Liver (tissue), 9 donors: ENCODE results near the gene ZDHHC11. TPM values are rescaled to one million over a fixed set of nuclear protein-coding genes. Genes with fewer than 3 reads are reported as not detected.

ENCODE experiments used
- DNase-seq: peaks from one replicate; pipeline ENCODE4 v3.0.0-alpha.2; 2017; ENCODE audit warnings: low spot score
- H3K27ac ChIP-seq, 2 donors: one replicate each; pipeline ENCODE4 v1.7.0; 2013; ENCODE audit warnings: inconsistent platforms in 2 of 2, low read length in 2 of 2, control low read depth in 1 of 2, low read depth in 1 of 2, mild to moderate bottlenecking in 1 of 2
- H3K27me3 ChIP-seq, 4 donors: one replicate each; pipeline versions ENCODE4 v1.6.1 to v1.7.0; 2013; ENCODE audit warnings: low read length in 3 of 4, inconsistent platforms in 1 of 4, mild to moderate bottlenecking in 1 of 4, moderate library complexity in 1 of 4; ENCODE audit not compliant: control insufficient read depth in 4 of 4, insufficient read depth in 4 of 4
- H3K36me3 ChIP-seq, 4 donors: one replicate each; pipeline versions ENCODE4 v1.6.1 to v1.7.0; 2013; ENCODE audit warnings: low read length in 3 of 4, mild to moderate bottlenecking in 3 of 4, low read depth in 1 of 4, moderate library complexity in 1 of 4; ENCODE audit not compliant: control insufficient read depth in 4 of 4, insufficient read depth in 3 of 4
- H3K4me1 ChIP-seq, 4 donors: one replicate each; pipeline versions ENCODE4 v1.6.1 to v1.7.0; 2013; ENCODE audit warnings: low read length in 3 of 4, mild to moderate bottlenecking in 3 of 4, moderate library complexity in 1 of 4; ENCODE audit not compliant: control insufficient read depth in 4 of 4, insufficient read depth in 4 of 4
- H3K4me3 ChIP-seq, 3 donors: one replicate each; pipeline versions ENCODE4 v1.6.1 to v1.7.0; 2013; ENCODE audit warnings: low read length in 3 of 3, control low read depth in 1 of 3, low read depth in 1 of 3, mild to moderate bottlenecking in 1 of 3
- H3K9ac ChIP-seq, 2 donors: one replicate each; pipeline ENCODE4 v1.7.0; 2013; ENCODE audit warnings: low read length in 2 of 2, mild to moderate bottlenecking in 2 of 2, moderate library complexity in 2 of 2, control low read depth in 1 of 2, low read depth in 1 of 2
- H3K9me3 ChIP-seq, 4 donors: one replicate each; pipeline versions ENCODE4 v1.6.1 to v1.7.0; 2013; ENCODE audit warnings: low read length in 3 of 4; ENCODE audit not compliant: control insufficient read depth in 4 of 4
- ATF3 ChIP-seq: IDR thresholded peaks from 2 replicates; pipeline ENCODE4 v1.6.1; 2016; ENCODE audit warnings: antibody characterized with exemption
- EGR1 ChIP-seq, 2 donors: IDR thresholded peaks; 2 replicates each; pipeline ENCODE4 v1.6.1; 2016 to 2018; ENCODE audit warnings: antibody characterized with exemption in 2 of 2, low read depth in 2 of 2
- FOXA1 ChIP-seq: IDR thresholded peaks from 2 replicates; pipeline ENCODE4 v1.6.1; 2016; ENCODE audit warnings: antibody characterized with exemption
- FOXA2 ChIP-seq: IDR thresholded peaks from 2 replicates; pipeline ENCODE4 v1.6.1; 2016; ENCODE audit warnings: antibody characterized with exemption
- GABPA ChIP-seq, 2 donors: IDR thresholded peaks in 1 of 2; conservative IDR thresholded peaks in 1 of 2; 2 replicates each; pipeline ENCODE4 v1.6.1; 2016; ENCODE audit warnings: antibody characterized with exemption in 2 of 2, mild to moderate bottlenecking in 1 of 2, moderate library complexity in 1 of 2
- HNF4G ChIP-seq: IDR thresholded peaks from 2 replicates; pipeline ENCODE4 v1.6.1; 2016; ENCODE audit warnings: antibody characterized with exemption
- JUND ChIP-seq, 2 donors: IDR thresholded peaks; 2 replicates each; pipeline ENCODE4 v1.6.1; 2016; ENCODE audit warnings: antibody characterized with exemption in 2 of 2
- NR2F2 ChIP-seq: IDR thresholded peaks from 2 replicates; pipeline ENCODE4 v1.6.1; 2016; ENCODE audit warnings: antibody characterized with exemption
- RAD21 ChIP-seq, 2 donors: IDR thresholded peaks; 2 replicates each; pipeline ENCODE4 v1.6.1; 2016; ENCODE audit warnings: antibody characterized with exemption in 2 of 2, mild to moderate bottlenecking in 2 of 2
- REST ChIP-seq: IDR thresholded peaks from 2 replicates; pipeline ENCODE4 v1.6.1; 2016; ENCODE audit warnings: antibody characterized with exemption, mild to moderate bottlenecking
- RXRA ChIP-seq, 2 donors: IDR thresholded peaks; 2 replicates each; pipeline ENCODE4 v1.6.1; 2017 to 2018; ENCODE audit warnings: antibody characterized with exemption in 2 of 2, mild to moderate bottlenecking in 1 of 2
- SP1 ChIP-seq: IDR thresholded peaks from 2 replicates; pipeline ENCODE4 v1.6.1; 2018; ENCODE audit warnings: antibody characterized with exemption, mild to moderate bottlenecking
- TAF1 ChIP-seq: conservative IDR thresholded peaks from 2 replicates; pipeline ENCODE4 v1.6.1; 2016; ENCODE audit warnings: antibody characterized with exemption, mild to moderate bottlenecking
- YY1 ChIP-seq: IDR thresholded peaks from 2 replicates; pipeline ENCODE4 v1.6.1; 2016; ENCODE audit warnings: antibody characterized with exemption, mild to moderate bottlenecking
- ZBTB33 ChIP-seq: IDR thresholded peaks from 2 replicates; pipeline ENCODE4 v1.6.1; 2016; ENCODE audit warnings: antibody characterized with exemption
- WGBS: extraction: QIAGEN DNeasy Blood & Tissue Kit; methylation state at CpG from one replicate; pipeline ENCODE4 v1.1.7; 2013; 5-methylcytosine and 5-hydroxymethylcytosine counted together
- polyA plus RNA-seq, 2 donors: library from polyadenylated mRNA; stranded (reverse) in 1 of 2; unstranded in 1 of 2; fragments of 200-250 nt in 1 of 2; fragments of >200 nt in 1 of 2; fragmentation: Nextera tagmentation in 1 of 2; extraction: Ambion mirVana in 1 of 2; gene quantifications; one replicate each; pipeline versions ENCODE4 v1.2.1 to v1.2.3, GENCODE V29; 2013 to 2015
- total RNA-seq, 2 donors: library from RNA; depleted of rRNA; stranded (reverse); fragments of >200 nt; gene quantifications; one replicate each; pipeline ENCODE4 v1.2.3, GENCODE V29; 2014
- TF ChIP-seq, protein P1 (sequence below): IDR thresholded peaks from 2 replicates; pipeline ENCODE4 v1.6.1; 2016; ENCODE audit warnings: antibody characterized with exemption
- TF ChIP-seq, protein P2 (sequence below): fragments of 150-350 bp; IDR thresholded peaks from 2 replicates; pipeline ENCODE4 v1.5.1; 2017; ENCODE audit warnings: improper control_type of control experiment, low read depth, low read length; ENCODE audit not compliant: missing input control
- donor health status: healthy.
- donor health status: healthy.
- donor health status: healthy.
- donor health status: healthy.
- donor health status: healthy.

ZDHHC11 gene
- total and polyA plus RNA-seq, 4 donors, result 0.93 to 3.2 (median 1.3) TPM

GRCh38 chr5:858726-859125, 7.9 kb upstream of the ZDHHC11 start:
- TF ChIP-seq, protein P1, sequence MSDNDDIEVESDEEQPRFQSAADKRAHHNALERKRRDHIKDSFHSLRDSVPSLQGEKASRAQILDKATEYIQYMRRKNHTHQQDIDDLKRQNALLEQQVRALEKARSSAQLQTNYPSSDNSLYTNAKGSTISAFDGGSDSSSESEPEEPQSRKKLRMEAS, result no peak
- TF ChIP-seq RAD21 (IDR thresholded peaks at IDR 0.05), result no peak
- no peak for TF ChIP-seq REST
- no peak for TF ChIP-seq TAF1
- TF ChIP-seq, protein P2, sequence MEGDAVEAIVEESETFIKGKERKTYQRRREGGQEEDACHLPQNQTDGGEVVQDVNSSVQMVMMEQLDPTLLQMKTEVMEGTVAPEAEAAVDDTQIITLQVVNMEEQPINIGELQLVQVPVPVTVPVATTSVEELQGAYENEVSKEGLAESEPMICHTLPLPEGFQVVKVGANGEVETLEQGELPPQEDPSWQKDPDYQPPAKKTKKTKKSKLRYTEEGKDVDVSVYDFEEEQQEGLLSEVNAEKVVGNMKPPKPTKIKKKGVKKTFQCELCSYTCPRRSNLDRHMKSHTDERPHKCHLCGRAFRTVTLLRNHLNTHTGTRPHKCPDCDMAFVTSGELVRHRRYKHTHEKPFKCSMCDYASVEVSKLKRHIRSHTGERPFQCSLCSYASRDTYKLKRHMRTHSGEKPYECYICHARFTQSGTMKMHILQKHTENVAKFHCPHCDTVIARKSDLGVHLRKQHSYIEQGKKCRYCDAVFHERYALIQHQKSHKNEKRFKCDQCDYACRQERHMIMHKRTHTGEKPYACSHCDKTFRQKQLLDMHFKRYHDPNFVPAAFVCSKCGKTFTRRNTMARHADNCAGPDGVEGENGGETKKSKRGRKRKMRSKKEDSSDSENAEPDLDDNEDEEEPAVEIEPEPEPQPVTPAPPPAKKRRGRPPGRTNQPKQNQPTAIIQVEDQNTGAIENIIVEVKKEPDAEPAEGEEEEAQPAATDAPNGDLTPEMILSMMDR, result no peak
- TF ChIP-seq HNF4G, result no peak
- no peak for TF ChIP-seq ATF3
- Histone ChIP-seq H3K27me3 (no peaks in the 10 kb centered on the region), H3K27ac (no peak overlapping the region), H3K4me3 (no peak overlapping the region), H3K9me3 (no peaks in the 10 kb centered on the region), H3K9ac (no peak overlapping the region), H3K36me3 (peaks cover 1 to 11% (median 7%) of the 10 kb centered on the region in 4 donors), H3K4me1 (no peaks in the 10 kb centered on the region)
- WGBS, result 94% methylated on average over 11 of the region's 11 CpGs
- no peak for DNase-seq

GRCh38 chr5:856531-857425, 6.0 kb upstream of the ZDHHC11 start:
- Histone ChIP-seq H3K4me3 (no peak overlapping the region), H3K4me1 (no peaks in the 10 kb centered on the region), H3K36me3 (no peaks in the 10 kb centered on the region), H3K9ac (no peak overlapping the region), H3K27ac (no peak overlapping the region), H3K27me3 (no peaks in the 10 kb centered on the region), H3K9me3 (no peaks in the 10 kb centered on the region)
- 90% methylated on average over 16 of the region's 16 CpGs for WGBS
- TF ChIP-seq NR2F2, result no peak
- TF ChIP-seq FOXA1, result no peak
- TF ChIP-seq SP1, result no peak
- TF ChIP-seq YY1, result no peak
- TF ChIP-seq ZBTB33, result no peak
- TF ChIP-seq RAD21 (IDR thresholded peaks at IDR 0.05), result no peak
- TF ChIP-seq TAF1, result no peak
- no peak for TF ChIP-seq RXRA (IDR thresholded peaks at IDR 0.05)
- no peak for TF ChIP-seq GABPA (IDR thresholded peaks at IDR 0.05 in 1 of 2, conservative IDR thresholded peaks at IDR 0.05 in 1 of 2)
- no peak for TF ChIP-seq EGR1 (IDR thresholded peaks at IDR 0.05; ENCODE audit: low read depth in 2 of 2)
- no peak for TF ChIP-seq JUND (IDR thresholded peaks at IDR 0.05)
- no peak for TF ChIP-seq FOXA2
- TF ChIP-seq, protein P2, result no peak
- TF ChIP-seq HNF4G, result no peak
- DNase-seq, result no peak
